ENCODE data around the gene MTG2. TPM values are rescaled to one million over a fixed set of nuclear protein-coding genes. Genes with fewer than 3 reads are reported as not detected.
A peak's percentile ranks its signal among the peaks of the same experiment; 100 is the strongest.

MTG2 gene
- total and polyA plus RNA-seq, 2 experiments from 2014 or later: 11.3 to 11.7 TPM

- Histone ChIP-seq H4K20me1 (replicated peaks; ENCODE audit: insufficient read depth) (peaks cover 35% of the 10 kb centered on the region), H3K79me2 (replicated peaks; ENCODE audit: insufficient read depth) (peaks cover 96% of the 10 kb centered on the region), H3K4me3 (no peak overlapping the region), H3K4me2 (no peak overlapping the region), H3F3A (replicated peaks; ENCODE audit: low read depth) (0 out of 2 replicates have a peak, but pooled peaks cover 7% of the 10 kb centered on the region), H3K36me3 (ENCODE audit: insufficient read depth) (no peaks in the 10 kb centered on the region; the same call in 1 of the 2 replicates), H3K27me3 (ENCODE audit: insufficient read depth) (no peaks in the 10 kb centered on the region), H2AFZ (no peak overlapping the region), H3K9me2 (ENCODE audit: insufficient read depth) (no peaks in the 10 kb centered on the region), H3K4me1 (ENCODE audit: insufficient read depth) (peaks cover 14% of the 10 kb centered on the region), H3K27ac (ENCODE audit: low read depth) (0 out of 2 replicates have a peak overlapping the region, but pooled peaks have one; percentile 3)
- no peak for TF ChIP-seq ZNF114 (CRISPR knock-in tag; IDR thresholded peaks at IDR 0.05)
- TF ChIP-seq, protein P1, sequence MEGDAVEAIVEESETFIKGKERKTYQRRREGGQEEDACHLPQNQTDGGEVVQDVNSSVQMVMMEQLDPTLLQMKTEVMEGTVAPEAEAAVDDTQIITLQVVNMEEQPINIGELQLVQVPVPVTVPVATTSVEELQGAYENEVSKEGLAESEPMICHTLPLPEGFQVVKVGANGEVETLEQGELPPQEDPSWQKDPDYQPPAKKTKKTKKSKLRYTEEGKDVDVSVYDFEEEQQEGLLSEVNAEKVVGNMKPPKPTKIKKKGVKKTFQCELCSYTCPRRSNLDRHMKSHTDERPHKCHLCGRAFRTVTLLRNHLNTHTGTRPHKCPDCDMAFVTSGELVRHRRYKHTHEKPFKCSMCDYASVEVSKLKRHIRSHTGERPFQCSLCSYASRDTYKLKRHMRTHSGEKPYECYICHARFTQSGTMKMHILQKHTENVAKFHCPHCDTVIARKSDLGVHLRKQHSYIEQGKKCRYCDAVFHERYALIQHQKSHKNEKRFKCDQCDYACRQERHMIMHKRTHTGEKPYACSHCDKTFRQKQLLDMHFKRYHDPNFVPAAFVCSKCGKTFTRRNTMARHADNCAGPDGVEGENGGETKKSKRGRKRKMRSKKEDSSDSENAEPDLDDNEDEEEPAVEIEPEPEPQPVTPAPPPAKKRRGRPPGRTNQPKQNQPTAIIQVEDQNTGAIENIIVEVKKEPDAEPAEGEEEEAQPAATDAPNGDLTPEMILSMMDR (conservative IDR thresholded peaks at IDR 0.05; ENCODE audit: low read depth in 2 of 2): no peak
- TF ChIP-seq, protein P2, sequence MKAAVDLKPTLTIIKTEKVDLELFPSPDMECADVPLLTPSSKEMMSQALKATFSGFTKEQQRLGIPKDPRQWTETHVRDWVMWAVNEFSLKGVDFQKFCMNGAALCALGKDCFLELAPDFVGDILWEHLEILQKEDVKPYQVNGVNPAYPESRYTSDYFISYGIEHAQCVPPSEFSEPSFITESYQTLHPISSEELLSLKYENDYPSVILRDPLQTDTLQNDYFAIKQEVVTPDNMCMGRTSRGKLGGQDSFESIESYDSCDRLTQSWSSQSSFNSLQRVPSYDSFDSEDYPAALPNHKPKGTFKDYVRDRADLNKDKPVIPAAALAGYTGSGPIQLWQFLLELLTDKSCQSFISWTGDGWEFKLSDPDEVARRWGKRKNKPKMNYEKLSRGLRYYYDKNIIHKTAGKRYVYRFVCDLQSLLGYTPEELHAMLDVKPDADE (IDR thresholded peaks at IDR 0.05): no peak
- no peak for TF ChIP-seq STAT1 (IDR thresholded peaks at IDR 0.05; ENCODE audit: unreplicated experiment)
- TF ChIP-seq, protein P3, sequence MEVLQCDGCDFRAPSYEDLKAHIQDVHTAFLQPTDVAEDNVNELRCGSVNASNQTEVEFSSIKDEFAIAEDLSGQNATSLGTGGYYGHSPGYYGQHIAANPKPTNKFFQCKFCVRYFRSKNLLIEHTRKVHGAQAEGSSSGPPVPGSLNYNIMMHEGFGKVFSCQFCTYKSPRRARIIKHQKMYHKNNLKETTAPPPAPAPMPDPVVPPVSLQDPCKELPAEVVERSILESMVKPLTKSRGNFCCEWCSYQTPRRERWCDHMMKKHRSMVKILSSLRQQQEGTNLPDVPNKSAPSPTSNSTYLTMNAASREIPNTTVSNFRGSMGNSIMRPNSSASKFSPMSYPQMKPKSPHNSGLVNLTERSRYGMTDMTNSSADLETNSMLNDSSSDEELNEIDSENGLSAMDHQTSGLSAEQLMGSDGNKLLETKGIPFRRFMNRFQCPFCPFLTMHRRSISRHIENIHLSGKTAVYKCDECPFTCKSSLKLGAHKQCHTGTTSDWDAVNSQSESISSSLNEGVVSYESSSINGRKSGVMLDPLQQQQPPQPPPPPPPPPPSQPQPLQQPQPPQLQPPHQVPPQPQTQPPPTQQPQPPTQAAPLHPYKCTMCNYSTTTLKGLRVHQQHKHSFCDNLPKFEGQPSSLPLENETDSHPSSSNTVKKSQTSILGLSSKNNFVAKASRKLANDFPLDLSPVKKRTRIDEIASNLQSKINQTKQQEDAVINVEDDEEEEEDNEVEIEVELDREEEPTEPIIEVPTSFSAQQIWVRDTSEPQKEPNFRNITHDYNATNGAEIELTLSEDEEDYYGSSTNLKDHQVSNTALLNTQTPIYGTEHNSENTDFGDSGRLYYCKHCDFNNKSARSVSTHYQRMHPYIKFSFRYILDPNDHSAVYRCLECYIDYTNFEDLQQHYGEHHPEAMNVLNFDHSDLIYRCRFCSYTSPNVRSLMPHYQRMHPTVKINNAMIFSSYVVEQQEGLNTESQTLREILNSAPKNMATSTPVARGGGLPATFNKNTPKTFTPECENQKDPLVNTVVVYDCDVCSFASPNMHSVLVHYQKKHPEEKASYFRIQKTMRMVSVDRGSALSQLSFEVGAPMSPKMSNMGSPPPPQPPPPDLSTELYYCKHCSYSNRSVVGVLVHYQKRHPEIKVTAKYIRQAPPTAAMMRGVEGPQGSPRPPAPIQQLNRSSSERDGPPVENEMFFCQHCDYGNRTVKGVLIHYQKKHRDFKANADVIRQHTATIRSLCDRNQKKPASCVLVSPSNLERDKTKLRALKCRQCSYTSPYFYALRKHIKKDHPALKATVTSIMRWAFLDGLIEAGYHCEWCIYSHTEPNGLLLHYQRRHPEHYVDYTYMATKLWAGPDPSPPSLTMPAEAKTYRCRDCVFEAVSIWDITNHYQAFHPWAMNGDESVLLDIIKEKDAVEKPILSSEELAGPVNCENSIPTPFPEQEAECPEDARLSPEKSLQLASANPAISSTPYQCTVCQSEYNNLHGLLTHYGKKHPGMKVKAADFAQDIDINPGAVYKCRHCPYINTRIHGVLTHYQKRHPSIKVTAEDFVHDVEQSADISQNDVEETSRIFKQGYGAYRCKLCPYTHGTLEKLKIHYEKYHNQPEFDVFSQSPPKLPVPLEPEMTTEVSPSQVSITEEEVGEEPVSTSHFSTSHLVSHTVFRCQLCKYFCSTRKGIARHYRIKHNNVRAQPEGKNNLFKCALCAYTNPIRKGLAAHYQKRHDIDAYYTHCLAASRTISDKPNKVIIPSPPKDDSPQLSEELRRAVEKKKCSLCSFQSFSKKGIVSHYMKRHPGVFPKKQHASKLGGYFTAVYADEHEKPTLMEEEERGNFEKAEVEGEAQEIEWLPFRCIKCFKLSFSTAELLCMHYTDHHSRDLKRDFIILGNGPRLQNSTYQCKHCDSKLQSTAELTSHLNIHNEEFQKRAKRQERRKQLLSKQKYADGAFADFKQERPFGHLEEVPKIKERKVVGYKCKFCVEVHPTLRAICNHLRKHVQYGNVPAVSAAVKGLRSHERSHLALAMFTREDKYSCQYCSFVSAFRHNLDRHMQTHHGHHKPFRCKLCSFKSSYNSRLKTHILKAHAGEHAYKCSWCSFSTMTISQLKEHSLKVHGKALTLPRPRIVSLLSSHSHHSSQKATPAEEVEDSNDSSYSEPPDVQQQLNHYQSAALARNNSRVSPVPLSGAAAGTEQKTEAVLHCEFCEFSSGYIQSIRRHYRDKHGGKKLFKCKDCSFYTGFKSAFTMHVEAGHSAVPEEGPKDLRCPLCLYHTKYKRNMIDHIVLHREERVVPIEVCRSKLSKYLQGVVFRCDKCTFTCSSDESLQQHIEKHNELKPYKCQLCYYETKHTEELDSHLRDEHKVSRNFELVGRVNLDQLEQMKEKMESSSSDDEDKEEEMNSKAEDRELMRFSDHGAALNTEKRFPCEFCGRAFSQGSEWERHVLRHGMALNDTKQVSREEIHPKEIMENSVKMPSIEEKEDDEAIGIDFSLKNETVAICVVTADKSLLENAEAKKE (CRISPR knock-in tag; IDR thresholded peaks at IDR 0.05): no peak
- no peak for TF ChIP-seq CREB1 (CRISPR knock-in tag; IDR thresholded peaks at IDR 0.05; ENCODE audit: low read depth)
- no peak for TF ChIP-seq POLR2AphosphoS5 (IDR thresholded peaks at IDR 0.05; ENCODE audit: low read depth)
- TF ChIP-seq NANOG (IDR thresholded peaks at IDR 0.05; ENCODE audit: borderline replicate concordance): no peak
- no peak for TF ChIP-seq EZH2 (IDR thresholded peaks at IDR 0.05; ENCODE audit: low read depth, unreplicated experiment)
- no peak for TF ChIP-seq ZNF331 (CRISPR knock-in tag; IDR thresholded peaks at IDR 0.05; ENCODE audit: low read depth)
- no peak for TF ChIP-seq EZH2phosphoT487 (IDR thresholded peaks at IDR 0.05; ENCODE audit: unreplicated experiment)
- TF ChIP-seq JUNB (IDR thresholded peaks at IDR 0.05; ENCODE audit: unreplicated experiment): no peak
- TF ChIP-seq REST (IDR thresholded peaks at IDR 0.05; ENCODE audit: unreplicated experiment): no peak
- Mint-ChIP-seq H3K36me3 (ENCODE audit: low read depth) (peaks cover 49% of the 10 kb centered on the region), H3K27me3 (ENCODE audit: insufficient read depth, low read depth, poor library complexity) (peaks cover 23% of the 10 kb centered on the region), H3K4me1 (peaks cover 55% of the 10 kb centered on the region), H3K27ac (no peak overlapping the region), H3K9me3 (peaks cover 7% of the 10 kb centered on the region; the same call in 2 of the 3 replicates), H3K4me3 (peak overlapping the region; percentile 27; the same call in 1 of the 3 replicates)
- DNase-seq (ENCODE audit: low spot score): no peak
- no peak for ATAC-seq
Measured at GRCh38 chr20:62150310-62150575, 32.6 kb upstream of the MTG2 start.

All from GM23338 (cell line).